GM23338 (cell line): Measurements from ENCODE around the gene CHRDL2. TPM values are rescaled to one million over a fixed set of nuclear protein-coding genes. Genes with fewer than 3 reads are reported as not detected.

Experiments used
- ATAC-seq: fragments of 200-7000 bp; cut with Tn5 transposase; 3 replicates; pipeline ENCODE4 v1.9.1; 2020
- DNase-seq: peaks from one replicate; pipeline ENCODE4 v3.0.0-alpha.2; 2015; ENCODE audit warnings: low spot score
- H2AFZ ChIP-seq: fragments of 200-600 bp; sonication (generic); 2 replicates; pipeline ENCODE4 v1.8.0; 2016; ENCODE audit warnings: antibody characterized with exemption, mild to moderate bottlenecking, moderate library complexity
- H3F3A ChIP-seq: fragments of 200-600 bp; sonication (generic); replicated peaks from 2 replicates; pipeline ENCODE4 v1.8.0; 2017; ENCODE audit warnings: antibody characterized with exemption, mixed run types, low read depth
- H3K27ac ChIP-seq: fragments of 200-600 bp; sonication (generic); 2 replicates; pipeline ENCODE4 v1.6.1; 2016; ENCODE audit warnings: low read depth
- H3K27me3 ChIP-seq: fragments of 200-600 bp; sonication (generic); 2 replicates; pipeline ENCODE4 v1.8.0; 2016; ENCODE audit warnings: mild to moderate bottlenecking, mixed run types, moderate library complexity; ENCODE audit not compliant: insufficient read depth
- H3K36me3 ChIP-seq: fragments of 200-600 bp; sonication (generic); 2 replicates; pipeline ENCODE4 v1.8.0; 2016; ENCODE audit warnings: mild to moderate bottlenecking; ENCODE audit not compliant: insufficient read depth
- H3K4me1 ChIP-seq: fragments of 200-600 bp; sonication (generic); 2 replicates; pipeline ENCODE4 v1.8.0; 2016; ENCODE audit warnings: mild to moderate bottlenecking, moderate library complexity; ENCODE audit not compliant: insufficient read depth
- H3K4me2 ChIP-seq: fragments of 200-600 bp; sonication (generic); 2 replicates; pipeline ENCODE4 v1.7.1; 2017; ENCODE audit warnings: mixed run types
- H3K4me3 ChIP-seq: fragments of 200-600 bp; sonication (generic); 2 replicates; pipeline ENCODE4 v1.6.1; 2016; ENCODE audit warnings: mixed run types
- H3K79me2 ChIP-seq: fragments of 200-600 bp; sonication (generic); replicated peaks from 2 replicates; pipeline ENCODE4 v1.8.0; 2017; ENCODE audit warnings: mild to moderate bottlenecking; ENCODE audit not compliant: insufficient read depth
- H3K9me2 ChIP-seq: fragments of 200-600 bp; sonication (generic); 2 replicates; pipeline ENCODE4 v1.8.0; 2017; ENCODE audit not compliant: insufficient read depth
- H4K20me1 ChIP-seq: fragments of 200-600 bp; sonication (generic); replicated peaks from 2 replicates; pipeline ENCODE4 v1.8.0; 2017; ENCODE audit warnings: mild to moderate bottlenecking; ENCODE audit not compliant: insufficient read depth
- H3K27ac Mint-ChIP-seq: 2 replicates; pipeline ENCODE4 v1.8.0; 2020; ENCODE audit warnings: inconsistent platforms, mild to moderate bottlenecking, moderate library complexity, mixed read lengths
- H3K27me3 Mint-ChIP-seq: 3 replicates; pipeline ENCODE4 v1.8.0; 2022; ENCODE audit warnings: low read depth, mild to moderate bottlenecking, moderate library complexity, mixed read lengths, inconsistent platforms; ENCODE audit not compliant: insufficient read depth, poor library complexity
- H3K36me3 Mint-ChIP-seq: 3 replicates; pipeline ENCODE4 v1.8.0; 2021; ENCODE audit warnings: low read depth, mild to moderate bottlenecking, inconsistent platforms, moderate library complexity, mixed read lengths
- H3K4me1 Mint-ChIP-seq: 3 replicates; pipeline ENCODE4 v1.8.0; 2020; ENCODE audit warnings: mild to moderate bottlenecking, inconsistent platforms, mixed read lengths
- H3K4me3 Mint-ChIP-seq: 3 replicates; pipeline ENCODE4 v1.8.0; 2021; ENCODE audit warnings: moderate library complexity, mild to moderate bottlenecking, inconsistent platforms, mixed read lengths
- H3K9me3 Mint-ChIP-seq: 3 replicates; pipeline ENCODE4 v1.8.0; 2020; ENCODE audit warnings: moderate library complexity, mild to moderate bottlenecking, inconsistent platforms, mixed read lengths
- CREB1 ChIP-seq: fragments of 250-450 bp; sonication (Bioruptor Pico); IDR thresholded peaks from 2 replicates; pipeline ENCODE4 v1.5.0; 2020; ENCODE audit warnings: low read depth, mild to moderate bottlenecking, moderate library complexity
- CTCF ChIP-seq, 2 experiments: fragments of 200-600 bp in 1 of 2; sonication (generic) in 1 of 2; conservative IDR thresholded peaks; 2 replicates each; pipeline versions ENCODE4 v1.5.1 to v1.6.1; 2016 to 2017; ENCODE audit warnings: antibody characterized with exemption in 2 of 2, low read depth in 2 of 2, mild to moderate bottlenecking in 2 of 2, moderate library complexity in 1 of 2
- EZH2 ChIP-seq: fragments of 200-600 bp; sonication (generic); IDR thresholded peaks from one replicate; pipeline ENCODE4 v1.8.0; 2017; ENCODE audit warnings: antibody characterized with exemption, mild to moderate bottlenecking, low read depth; ENCODE audit not compliant: unreplicated experiment
- EZH2phosphoT487 ChIP-seq: fragments of 200-600 bp; sonication (generic); IDR thresholded peaks from one replicate; pipeline ENCODE4 v1.8.1; 2018; ENCODE audit warnings: antibody characterized with exemption; ENCODE audit not compliant: unreplicated experiment
- JUNB ChIP-seq: IDR thresholded peaks from one replicate; pipeline ENCODE4 v1.6.1; 2016; ENCODE audit warnings: antibody characterized with exemption; ENCODE audit not compliant: unreplicated experiment
- NANOG ChIP-seq: IDR thresholded peaks from 2 replicates; pipeline ENCODE4 v1.6.1; 2016; ENCODE audit warnings: antibody characterized with exemption, borderline replicate concordance
- POLR2AphosphoS5 ChIP-seq: IDR thresholded peaks from 2 replicates; pipeline ENCODE4 v1.6.1; 2016; ENCODE audit warnings: antibody characterized with exemption, low read depth
- STAT1 ChIP-seq: IDR thresholded peaks from one replicate; pipeline ENCODE4 v1.6.1; 2016; ENCODE audit warnings: antibody characterized with exemption; ENCODE audit not compliant: unreplicated experiment
- ZNF114 ChIP-seq: fragments of 250-450 bp; sonication (Bioruptor Pico); IDR thresholded peaks from 2 replicates; pipeline ENCODE4 v1.5.0; 2020; ENCODE audit warnings: mild to moderate bottlenecking, moderate library complexity
- ZNF331 ChIP-seq: fragments of 250-450 bp; sonication (Bioruptor Pico); IDR thresholded peaks from 2 replicates; pipeline ENCODE4 v1.5.0; 2020; ENCODE audit warnings: low read depth, mild to moderate bottlenecking, moderate library complexity
- ZNF462 ChIP-seq: fragments of 250-450 bp; sonication (Bioruptor Pico); IDR thresholded peaks from 2 replicates; pipeline ENCODE4 v1.5.0; 2020; ENCODE audit warnings: mild to moderate bottlenecking, moderate library complexity
- polyA plus RNA-seq: library from polyadenylated mRNA; unstranded; fragments of >200 nt; fragmentation: Nextera tagmentation; extraction: Ambion mirVana; gene quantifications from 2 replicates; pipeline ENCODE4 v1.2.1, GENCODE V29; 2016
- total RNA-seq: library from RNA; depleted of rRNA; stranded (reverse); fragments of >200 nt; shearing (Covaris generic); gene quantifications from 2 replicates; pipeline ENCODE4 v1.2.3, GENCODE V29; 2014
- TF ChIP-seq, protein P1 (sequence below): IDR thresholded peaks from 2 replicates; pipeline ENCODE4 v1.6.1; 2016; ENCODE audit warnings: antibody characterized with exemption
- TF ChIP-seq, protein P2 (sequence below): IDR thresholded peaks from one replicate; pipeline ENCODE4 v1.6.1; 2018; ENCODE audit warnings: antibody characterized with exemption; ENCODE audit not compliant: unreplicated experiment

Gene CHRDL2
- total and polyA plus RNA-seq, 2 experiments from 2014 or later: 0.21 TPM; not detected in 1

- H3K79me2 ChIP-seq: no peaks in the 10 kb centered on the region
- H3K36me3 ChIP-seq: no peaks in the 10 kb centered on the region
- no peak for ATAC-seq
- no peak overlapping the region for H3K27ac ChIP-seq
- no peak overlapping the region for H3K4me2 ChIP-seq
- no peak overlapping the region for H2AFZ ChIP-seq
- Mint-ChIP-seq H3K4me1 (no peaks in the 10 kb centered on the region), H3K4me3 (no peak overlapping the region), H3K27me3 (no peaks in the 10 kb centered on the region), H3K36me3 (peaks cover 36% of the 10 kb centered on the region), H3K27ac (no peak overlapping the region), H3K9me3 (peaks cover 22% of the 10 kb centered on the region)
- TF ChIP-seq EZH2phosphoT487 (no peak), STAT1 (no peak), NANOG (no peak), ZNF331 (CRISPR knock-in tag) (no peak), JUNB (no peak), POLR2AphosphoS5 (no peak), CTCF (conservative IDR thresholded peaks at IDR 0.05; ENCODE audit: low read depth in 2 of 2) (no peak), CREB1 (no peak), ZNF114 (no peak), EZH2 (no peak), ZNF462 (CRISPR knock-in tag) (no peak)
- TF ChIP-seq, protein P1, sequence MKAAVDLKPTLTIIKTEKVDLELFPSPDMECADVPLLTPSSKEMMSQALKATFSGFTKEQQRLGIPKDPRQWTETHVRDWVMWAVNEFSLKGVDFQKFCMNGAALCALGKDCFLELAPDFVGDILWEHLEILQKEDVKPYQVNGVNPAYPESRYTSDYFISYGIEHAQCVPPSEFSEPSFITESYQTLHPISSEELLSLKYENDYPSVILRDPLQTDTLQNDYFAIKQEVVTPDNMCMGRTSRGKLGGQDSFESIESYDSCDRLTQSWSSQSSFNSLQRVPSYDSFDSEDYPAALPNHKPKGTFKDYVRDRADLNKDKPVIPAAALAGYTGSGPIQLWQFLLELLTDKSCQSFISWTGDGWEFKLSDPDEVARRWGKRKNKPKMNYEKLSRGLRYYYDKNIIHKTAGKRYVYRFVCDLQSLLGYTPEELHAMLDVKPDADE: no peak
- TF ChIP-seq, protein P2, sequence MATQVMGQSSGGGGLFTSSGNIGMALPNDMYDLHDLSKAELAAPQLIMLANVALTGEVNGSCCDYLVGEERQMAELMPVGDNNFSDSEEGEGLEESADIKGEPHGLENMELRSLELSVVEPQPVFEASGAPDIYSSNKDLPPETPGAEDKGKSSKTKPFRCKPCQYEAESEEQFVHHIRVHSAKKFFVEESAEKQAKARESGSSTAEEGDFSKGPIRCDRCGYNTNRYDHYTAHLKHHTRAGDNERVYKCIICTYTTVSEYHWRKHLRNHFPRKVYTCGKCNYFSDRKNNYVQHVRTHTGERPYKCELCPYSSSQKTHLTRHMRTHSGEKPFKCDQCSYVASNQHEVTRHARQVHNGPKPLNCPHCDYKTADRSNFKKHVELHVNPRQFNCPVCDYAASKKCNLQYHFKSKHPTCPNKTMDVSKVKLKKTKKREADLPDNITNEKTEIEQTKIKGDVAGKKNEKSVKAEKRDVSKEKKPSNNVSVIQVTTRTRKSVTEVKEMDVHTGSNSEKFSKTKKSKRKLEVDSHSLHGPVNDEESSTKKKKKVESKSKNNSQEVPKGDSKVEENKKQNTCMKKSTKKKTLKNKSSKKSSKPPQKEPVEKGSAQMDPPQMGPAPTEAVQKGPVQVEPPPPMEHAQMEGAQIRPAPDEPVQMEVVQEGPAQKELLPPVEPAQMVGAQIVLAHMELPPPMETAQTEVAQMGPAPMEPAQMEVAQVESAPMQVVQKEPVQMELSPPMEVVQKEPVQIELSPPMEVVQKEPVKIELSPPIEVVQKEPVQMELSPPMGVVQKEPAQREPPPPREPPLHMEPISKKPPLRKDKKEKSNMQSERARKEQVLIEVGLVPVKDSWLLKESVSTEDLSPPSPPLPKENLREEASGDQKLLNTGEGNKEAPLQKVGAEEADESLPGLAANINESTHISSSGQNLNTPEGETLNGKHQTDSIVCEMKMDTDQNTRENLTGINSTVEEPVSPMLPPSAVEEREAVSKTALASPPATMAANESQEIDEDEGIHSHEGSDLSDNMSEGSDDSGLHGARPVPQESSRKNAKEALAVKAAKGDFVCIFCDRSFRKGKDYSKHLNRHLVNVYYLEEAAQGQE: no peak
- H3K27me3 ChIP-seq: no peaks in the 10 kb centered on the region
- H4K20me1 ChIP-seq: no peaks in the 10 kb centered on the region
- H3K4me3 ChIP-seq: no peak overlapping the region
- H3K4me1 ChIP-seq: no peaks in the 10 kb centered on the region
- no peak for DNase-seq
- 0 out of 2 replicates have a peak, but pooled peaks cover 9% of the 10 kb centered on the region for H3K9me2 ChIP-seq
- no peaks in the 10 kb centered on the region for H3F3A ChIP-seq
Measured at GRCh38 chr11:74654976-74655375, 76.2 kb downstream of the CHRDL2 start.
